Activated T-cell treated with anti-CD3 and anti-CD28 coated beads, Interleukin-2, amount 50 U/mL, for 72 hours (primary cell): ENCODE results near the gene POLN. TPM values are rescaled to one million over a fixed set of nuclear protein-coding genes. Genes with fewer than 3 reads are reported as not detected.

Experiments used
- ATAC-seq, 2 donors: fragments of 150-1000 bp; cut with Tn5 transposase; replicated peaks in 1 of 2; 2 replicates each; pipeline ENCODE4 v1.10.0; 2021; ENCODE audit warnings: moderate library complexity in 2 of 2, mild to moderate bottlenecking in 1 of 2
- DNase-seq, 2 donors: peaks; one replicate each; pipeline ENCODE4 v3.0.0; 2021 to 2022; ENCODE audit warnings: mixed read lengths in 1 of 2
- H3K27ac Mint-ChIP-seq: one replicate; pipeline ENCODE4 v1.8.0; 2022; ENCODE audit warnings: mild to moderate bottlenecking, moderate library complexity, mixed read lengths
- H3K27me3 Mint-ChIP-seq: one replicate; pipeline ENCODE4 v1.8.0; 2022; ENCODE audit warnings: low read depth, mixed read lengths
- H3K36me3 Mint-ChIP-seq, 2 donors: one replicate each; pipeline ENCODE4 v1.8.0; 2022; ENCODE audit warnings: mixed read lengths in 2 of 2, mild to moderate bottlenecking in 1 of 2; ENCODE audit not compliant: insufficient read depth in 2 of 2
- H3K4me1 Mint-ChIP-seq: one replicate; pipeline ENCODE4 v1.8.0; 2022; ENCODE audit warnings: low read depth, mixed read lengths
- H3K4me3 Mint-ChIP-seq, 2 donors: one replicate each; pipeline ENCODE4 v1.8.0; 2022; ENCODE audit warnings: mild to moderate bottlenecking in 2 of 2, mixed read lengths in 2 of 2, moderate library complexity in 2 of 2
- H3K9me3 Mint-ChIP-seq, 2 donors: one replicate each; pipeline ENCODE4 v1.8.0; 2022; ENCODE audit warnings: mixed read lengths in 2 of 2
- total RNA-seq, 2 donors: library from RNA; stranded (reverse); gene quantifications; one replicate each; pipeline ENCODE4 v1.2.3, GENCODE V29; 2022

Gene POLN
- total RNA-seq, 2 donors from 2014 or later = 4.6 TPM

DNA sequence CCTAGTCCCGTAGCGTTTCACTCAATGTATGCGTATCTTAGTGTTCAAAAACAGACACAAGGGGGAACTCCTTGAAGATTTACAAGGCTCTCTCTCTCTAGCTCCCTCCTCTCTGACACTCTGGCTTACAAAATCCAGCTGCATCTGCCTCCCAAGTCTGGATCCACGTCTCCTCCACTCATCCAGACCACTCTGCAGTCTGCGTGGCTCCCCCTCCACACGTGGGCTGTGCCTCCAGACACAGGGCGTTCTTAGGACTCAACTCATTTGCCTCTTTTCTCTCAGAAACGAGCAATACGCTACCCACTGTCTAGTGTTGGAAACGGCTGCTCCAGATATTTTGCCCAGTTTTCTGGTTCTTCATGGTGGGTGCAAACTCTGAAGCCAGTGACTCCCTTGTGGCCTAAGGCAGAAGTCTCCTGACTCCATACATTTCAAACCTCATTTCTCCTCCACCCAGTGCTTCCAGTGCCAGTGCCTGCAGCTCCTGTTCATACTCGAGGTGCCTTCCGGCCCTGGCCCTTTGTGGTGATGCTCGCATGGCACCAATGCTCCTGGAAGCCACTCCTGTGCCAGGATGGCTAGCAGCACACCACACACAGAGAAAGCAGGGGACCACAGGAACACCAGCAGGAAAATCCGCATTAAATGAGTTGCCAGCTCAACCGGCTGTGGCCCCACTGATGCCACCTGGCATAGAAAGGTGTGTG lies 158.7 kb downstream of the POLN start:
- H3K9me3 Mint-ChIP-seq = no peaks in the 10 kb centered on the region
- no peak for DNase-seq
- ATAC-seq = no peak
- H3K27me3 Mint-ChIP-seq = no peaks in the 10 kb centered on the region
- no peak overlapping the region for H3K4me3 Mint-ChIP-seq
- no peaks in the 10 kb centered on the region for H3K4me1 Mint-ChIP-seq
- no peak overlapping the region for H3K27ac Mint-ChIP-seq
- no peaks in the 10 kb centered on the region for H3K36me3 Mint-ChIP-seq

DNA sequence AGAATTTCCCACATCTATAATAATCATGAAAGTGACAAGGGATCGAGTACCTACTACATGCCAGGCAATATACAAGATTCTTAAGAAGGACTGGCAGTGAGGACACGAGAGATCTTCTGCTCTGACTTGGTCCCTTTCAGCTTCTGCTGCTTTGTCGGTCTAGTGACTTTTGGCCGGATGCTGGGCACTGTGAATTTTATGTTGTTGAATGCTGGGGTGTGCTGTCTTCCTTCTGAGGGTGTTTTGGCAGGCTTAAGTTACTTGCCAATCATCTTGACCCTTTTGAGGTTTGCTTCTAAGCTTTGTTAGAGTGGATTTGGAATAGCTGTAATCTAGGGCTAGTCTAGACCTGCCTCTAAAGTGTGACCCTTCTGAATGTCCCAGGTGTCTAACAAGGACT lies 159.3 kb downstream of the POLN start:
- no peaks in the 10 kb centered on the region for H3K4me1 Mint-ChIP-seq
- no peak for ATAC-seq
- no peak overlapping the region for H3K27ac Mint-ChIP-seq
- no peaks in the 10 kb centered on the region for H3K36me3 Mint-ChIP-seq
- H3K4me3 Mint-ChIP-seq = no peak overlapping the region
- H3K9me3 Mint-ChIP-seq = no peaks in the 10 kb centered on the region
- no peak for DNase-seq
- H3K27me3 Mint-ChIP-seq = no peaks in the 10 kb centered on the region

DNA sequence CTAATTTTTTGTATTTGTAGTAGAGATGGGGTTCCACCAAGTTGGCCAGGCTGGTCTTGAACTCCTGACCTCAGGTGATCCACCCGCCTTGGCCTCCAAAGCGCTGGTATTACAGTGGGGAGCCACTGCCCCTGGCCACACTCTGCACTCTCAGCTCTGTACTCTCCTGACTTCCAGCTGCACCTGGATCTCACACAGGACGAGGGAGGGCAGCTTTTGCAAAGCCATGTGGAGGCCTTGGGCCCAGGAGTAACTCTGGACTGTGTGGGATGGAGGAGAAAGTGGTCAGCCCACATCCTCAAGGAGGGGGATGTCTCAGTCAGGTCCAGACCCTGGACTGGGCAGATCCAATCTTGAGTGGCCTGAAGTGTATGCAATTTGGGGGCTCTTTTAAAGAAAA lies 159.8 kb downstream of the POLN start:
- H3K4me1 Mint-ChIP-seq = no peaks in the 10 kb centered on the region
- no peaks in the 10 kb centered on the region for H3K9me3 Mint-ChIP-seq
- H3K27ac Mint-ChIP-seq = no peak overlapping the region
- ATAC-seq (no peak), DNase-seq (no peak)
- H3K27me3 Mint-ChIP-seq = no peaks in the 10 kb centered on the region
- H3K4me3 Mint-ChIP-seq = no peak overlapping the region
- H3K36me3 Mint-ChIP-seq = no peaks in the 10 kb centered on the region

DNA sequence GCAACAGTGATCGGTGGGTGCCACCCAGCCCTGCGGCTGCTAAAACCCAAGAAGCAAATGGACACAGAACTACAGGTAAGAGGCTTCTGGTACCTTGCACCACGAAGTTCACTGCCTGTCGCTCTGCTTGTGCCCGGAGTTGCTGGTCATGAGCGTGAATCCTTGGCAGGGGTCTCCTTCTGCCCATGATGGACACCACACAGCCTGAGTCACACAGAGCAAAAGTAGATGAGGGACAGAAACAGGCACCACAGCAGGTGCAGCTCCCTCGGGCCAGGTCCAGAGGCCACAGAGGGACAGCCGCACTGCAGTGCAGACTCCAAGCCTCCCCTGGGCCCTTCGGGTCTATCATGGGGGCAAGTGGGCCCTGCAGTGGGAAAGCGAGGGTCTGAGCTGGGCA lies 160.4 kb downstream of the POLN start:
- Mint-ChIP-seq H3K4me1 (no peaks in the 10 kb centered on the region), H3K4me3 (no peak overlapping the region), H3K9me3 (no peaks in the 10 kb centered on the region), H3K27ac (no peak overlapping the region), H3K27me3 (no peaks in the 10 kb centered on the region), H3K36me3 (no peaks in the 10 kb centered on the region)
- DNase-seq = no peak
- no peak for ATAC-seq

DNA sequence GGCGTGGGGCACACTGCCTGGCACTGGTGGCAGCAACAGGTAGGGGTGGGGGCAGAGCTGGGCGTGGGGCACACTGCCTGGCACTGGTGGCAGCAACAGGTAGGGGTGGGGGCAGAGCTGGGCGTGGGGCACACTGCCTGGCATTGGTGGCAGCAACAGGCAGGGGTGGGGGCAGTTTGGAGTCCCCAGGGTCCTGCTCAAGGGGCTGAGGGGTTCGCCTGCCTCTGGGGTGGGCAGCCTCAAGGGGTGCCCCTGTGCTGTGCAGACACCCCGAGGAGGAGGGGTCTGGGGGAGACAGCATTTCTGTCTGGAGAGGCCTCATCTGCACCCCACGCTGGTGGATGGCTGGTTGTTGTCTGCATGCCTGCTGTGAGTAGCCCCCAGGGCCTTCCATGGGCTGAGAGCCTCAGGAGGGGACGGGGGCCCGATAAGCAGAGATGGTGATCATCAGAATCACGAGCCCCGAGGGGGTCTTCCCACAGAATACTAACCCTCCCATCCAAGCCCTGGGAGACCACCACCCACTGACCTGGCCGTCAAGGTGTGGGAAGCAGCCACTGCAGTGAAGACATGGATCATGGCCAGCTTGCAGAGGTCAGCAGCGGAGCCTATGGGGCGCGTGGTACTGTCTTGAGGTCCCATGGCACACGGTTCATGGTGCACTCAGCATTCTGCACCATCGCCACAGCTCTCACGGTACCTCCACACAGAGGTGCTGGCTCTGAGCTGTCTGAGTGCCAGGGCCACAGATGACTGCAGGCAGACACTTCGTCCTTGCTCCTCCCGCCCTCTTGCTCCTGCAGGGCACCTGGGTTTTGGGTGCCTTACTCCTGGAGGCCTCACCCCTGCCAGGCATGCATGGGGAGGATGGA lies 161.3 kb downstream of the POLN start:
- H3K4me3 Mint-ChIP-seq = no peak overlapping the region
- DNase-seq (no peak), ATAC-seq (no peak)
- H3K36me3 Mint-ChIP-seq = no peaks in the 10 kb centered on the region
- no peaks in the 10 kb centered on the region for H3K4me1 Mint-ChIP-seq
- H3K27ac Mint-ChIP-seq = no peak overlapping the region
- no peaks in the 10 kb centered on the region for H3K9me3 Mint-ChIP-seq
- H3K27me3 Mint-ChIP-seq = no peaks in the 10 kb centered on the region

DNA sequence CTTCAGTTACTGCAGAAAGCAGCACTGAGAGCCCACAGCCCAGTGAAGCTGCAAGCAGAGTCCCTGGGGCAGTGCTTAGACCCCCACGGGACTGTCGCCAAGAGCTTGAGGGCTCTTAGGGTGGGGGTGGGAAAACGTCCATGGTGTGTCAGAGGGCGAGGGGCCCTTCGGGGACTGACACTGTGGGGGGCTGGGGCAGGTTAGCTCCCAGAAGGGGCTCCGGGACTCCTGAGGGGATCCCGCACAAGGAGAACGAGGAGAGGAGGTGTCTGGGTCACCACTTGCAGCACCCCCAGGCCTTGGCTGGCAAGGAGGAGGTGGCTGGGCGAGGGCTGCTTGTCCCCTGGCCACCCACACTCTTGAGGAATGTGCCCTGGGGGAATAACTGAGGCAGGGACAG lies 162.0 kb downstream of the POLN start:
- no peak for DNase-seq
- no peak for ATAC-seq
- no peaks in the 10 kb centered on the region for H3K27me3 Mint-ChIP-seq
- no peaks in the 10 kb centered on the region for H3K4me1 Mint-ChIP-seq
- H3K9me3 Mint-ChIP-seq = no peaks in the 10 kb centered on the region
- H3K4me3 Mint-ChIP-seq = no peak overlapping the region
- H3K36me3 Mint-ChIP-seq = no peaks in the 10 kb centered on the region
- no peak overlapping the region for H3K27ac Mint-ChIP-seq

DNA sequence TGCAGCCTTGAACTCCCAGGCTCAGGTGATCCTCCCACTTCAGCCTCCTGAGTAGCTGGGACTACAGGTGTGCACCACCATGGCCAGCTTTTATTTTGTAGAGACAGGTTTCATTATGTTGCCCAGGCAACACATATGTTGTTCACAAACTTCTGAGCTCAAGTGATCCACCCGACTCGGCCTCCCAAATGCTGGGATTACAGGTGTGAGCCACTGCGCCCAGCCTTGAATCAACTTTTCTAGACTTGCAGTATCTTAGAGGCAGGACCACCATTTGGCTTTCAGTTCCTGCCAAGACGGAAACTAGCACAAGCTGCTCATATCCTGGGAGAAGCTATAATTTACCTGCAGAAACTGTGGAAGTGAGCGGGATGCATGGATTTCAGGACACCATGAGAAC lies 162.9 kb downstream of the POLN start:
- DNase-seq = no peak
- no peaks in the 10 kb centered on the region for H3K9me3 Mint-ChIP-seq
- H3K4me3 Mint-ChIP-seq = no peak overlapping the region

DNA sequence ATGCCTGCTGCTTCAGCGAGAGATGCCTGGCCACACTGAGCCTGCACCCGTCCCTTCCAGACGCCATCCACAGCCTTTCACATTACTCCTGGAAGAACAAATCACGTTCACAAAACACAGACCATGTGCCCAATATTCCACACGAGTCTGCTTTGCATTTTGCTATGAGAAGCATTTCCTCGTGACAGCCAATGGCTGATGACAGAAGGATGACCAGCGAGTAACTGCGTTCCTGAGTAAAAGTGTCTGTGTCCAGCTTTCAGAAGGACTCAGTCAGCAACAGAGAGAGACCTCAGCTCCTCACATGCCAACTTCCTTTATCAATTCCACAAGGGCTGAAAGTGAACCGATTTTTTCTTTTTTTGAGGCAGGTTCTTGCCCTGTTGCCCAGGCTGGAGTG lies 163.3 kb downstream of the POLN start:
- no peak overlapping the region for H3K4me3 Mint-ChIP-seq
- no peaks in the 10 kb centered on the region for H3K9me3 Mint-ChIP-seq
- no peak for DNase-seq
- H3K4me1 Mint-ChIP-seq = no peaks in the 10 kb centered on the region
- H3K27ac Mint-ChIP-seq = no peak overlapping the region
- ATAC-seq = no peak
- no peaks in the 10 kb centered on the region for H3K36me3 Mint-ChIP-seq
- no peaks in the 10 kb centered on the region for H3K27me3 Mint-ChIP-seq

More for the DNA sequence above, 162.9 kb downstream of the POLN start:
- no peaks in the 10 kb centered on the region for H3K27me3 Mint-ChIP-seq
- no peaks in the 10 kb centered on the region for H3K36me3 Mint-ChIP-seq
- no peak overlapping the region for H3K27ac Mint-ChIP-seq
- no peaks in the 10 kb centered on the region for H3K4me1 Mint-ChIP-seq
- no peak for ATAC-seq

DNA sequence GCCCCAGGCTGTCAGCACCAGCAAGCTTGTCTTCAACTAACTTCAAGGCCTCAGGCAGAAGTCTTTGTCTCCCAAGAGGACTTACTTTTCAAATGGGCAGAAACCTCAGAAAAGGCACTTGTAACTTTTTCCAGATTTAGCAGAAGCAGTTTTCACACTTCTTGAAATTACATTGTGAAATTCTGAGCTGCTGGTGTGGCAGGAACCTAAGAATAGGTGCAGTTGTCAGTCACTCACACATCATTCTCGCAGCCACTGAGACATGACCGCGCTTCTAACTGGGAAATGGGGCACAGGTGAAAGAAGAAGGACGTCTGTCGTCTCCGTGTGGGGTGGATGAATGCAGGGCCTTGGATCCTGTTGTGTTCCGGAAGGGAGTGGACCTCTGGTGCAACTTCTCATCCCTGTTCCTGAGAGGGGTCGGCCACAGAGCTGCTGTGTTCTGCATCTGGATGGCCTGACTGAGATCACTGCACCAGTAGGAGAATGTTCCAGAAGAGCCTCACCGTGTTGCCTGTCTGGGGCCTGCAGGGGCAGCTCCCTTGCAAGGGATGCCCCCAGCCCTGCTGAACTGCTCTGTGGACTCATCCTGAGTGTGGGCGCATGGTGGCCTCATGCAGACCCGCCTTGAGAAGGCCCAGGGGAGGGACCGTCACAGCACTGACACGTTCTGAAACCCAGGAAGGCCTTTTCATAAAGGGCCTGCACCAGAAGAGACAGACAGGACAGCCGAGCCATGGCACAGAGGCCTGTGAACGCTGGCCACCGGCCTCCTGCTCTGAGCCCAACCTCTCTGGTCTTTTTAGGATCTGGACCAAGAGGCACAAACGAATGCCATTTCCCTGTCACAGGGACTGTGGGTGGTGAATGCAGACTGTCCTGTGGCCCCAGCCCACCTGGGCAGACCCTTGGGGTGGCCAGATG lies 164.1 kb downstream of the POLN start:
- H3K27me3 Mint-ChIP-seq = no peaks in the 10 kb centered on the region
- ATAC-seq = no peak

DNA sequence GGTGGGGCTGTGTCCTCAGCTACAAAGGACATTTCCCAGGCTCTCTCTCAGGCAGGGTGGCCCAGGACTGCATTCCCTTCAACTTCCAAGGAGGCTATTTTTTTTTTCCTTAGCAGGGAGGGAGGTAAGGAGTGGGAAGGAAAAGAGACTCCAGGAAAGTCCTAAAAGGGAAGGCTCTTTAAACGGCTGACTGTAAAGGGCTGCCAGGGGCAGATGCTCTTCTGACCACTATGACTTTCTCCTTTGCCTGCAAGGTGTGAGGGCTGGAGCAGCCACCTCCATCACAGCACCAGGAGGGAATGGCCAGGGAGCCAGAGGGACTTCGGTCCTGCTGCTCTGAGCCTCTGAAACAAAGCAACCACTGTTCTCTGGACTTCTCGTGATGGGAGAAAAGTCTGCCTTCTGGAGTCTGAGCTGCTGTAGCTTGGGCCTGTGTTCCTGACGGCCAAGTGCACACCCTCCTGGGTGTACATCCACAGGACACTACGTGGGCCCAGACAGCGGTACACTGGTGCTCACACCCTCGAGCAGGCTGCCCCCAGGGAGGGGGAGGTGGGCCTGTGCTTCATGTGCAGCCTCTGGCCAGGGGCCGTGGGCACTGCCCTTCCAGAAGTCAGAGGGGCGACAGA lies 164.9 kb downstream of the POLN start:
- H3K9me3 Mint-ChIP-seq = no peaks in the 10 kb centered on the region
- no peak for ATAC-seq
- H3K4me3 Mint-ChIP-seq = no peak overlapping the region
- DNase-seq = no peak
- H3K27ac Mint-ChIP-seq = no peak overlapping the region
- H3K36me3 Mint-ChIP-seq = no peaks in the 10 kb centered on the region
- no peaks in the 10 kb centered on the region for H3K27me3 Mint-ChIP-seq
- no peaks in the 10 kb centered on the region for H3K4me1 Mint-ChIP-seq

More for the DNA sequence above, 164.1 kb downstream of the POLN start:
- Mint-ChIP-seq H3K4me3 (no peak overlapping the region), H3K36me3 (no peaks in the 10 kb centered on the region), H3K4me1 (no peaks in the 10 kb centered on the region), H3K9me3 (no peaks in the 10 kb centered on the region), H3K27ac (no peak overlapping the region)
- no peak for DNase-seq

DNA sequence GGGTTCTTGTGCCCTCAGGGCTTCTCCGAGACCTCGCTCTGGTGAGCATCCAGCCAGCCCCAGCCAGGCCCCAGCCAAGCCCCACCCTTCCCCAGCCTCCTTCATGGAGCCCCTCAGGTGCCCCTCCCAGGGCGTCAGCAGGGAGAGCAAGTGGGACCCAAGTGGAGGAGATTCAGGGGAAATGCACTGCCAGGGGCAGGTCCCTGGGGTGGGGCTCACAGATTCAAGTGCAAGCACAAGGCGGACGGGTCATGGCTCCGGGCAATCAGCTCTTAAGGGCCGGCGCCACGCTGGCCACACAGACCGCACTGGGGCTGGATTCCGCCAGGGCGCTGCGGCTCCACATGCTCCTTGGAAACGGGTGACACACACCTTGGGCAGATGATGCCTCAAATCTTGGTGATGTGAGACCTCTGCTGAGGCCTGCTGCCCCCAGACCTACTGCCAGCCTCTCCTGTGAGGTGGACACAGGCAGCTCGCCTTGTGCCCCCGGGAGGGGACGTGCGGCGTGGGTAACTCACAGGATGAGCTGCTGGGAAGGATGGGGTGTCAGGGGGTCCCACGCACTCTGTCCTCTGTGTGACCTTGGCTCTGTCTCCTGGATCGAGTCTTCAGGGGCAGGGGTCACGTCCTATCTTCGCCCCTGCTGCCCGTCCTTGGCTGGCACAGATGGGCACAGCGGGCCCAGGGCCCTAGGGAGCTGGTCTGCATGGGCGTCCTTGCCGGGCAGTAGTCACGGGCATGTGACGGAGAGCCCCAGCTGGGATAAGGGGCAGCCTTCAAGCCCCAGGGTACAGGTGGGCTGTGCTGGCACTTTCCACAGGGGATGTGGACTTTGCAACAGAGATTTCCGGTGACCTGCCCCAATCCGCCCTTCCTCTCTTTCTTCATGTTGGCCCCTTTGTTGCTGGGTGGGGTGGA lies 165.7 kb downstream of the POLN start:
- DNase-seq (no peak), ATAC-seq (no peak)
- no peaks in the 10 kb centered on the region for H3K27me3 Mint-ChIP-seq
- H3K4me1 Mint-ChIP-seq = no peaks in the 10 kb centered on the region
- no peaks in the 10 kb centered on the region for H3K36me3 Mint-ChIP-seq
- H3K9me3 Mint-ChIP-seq = no peaks in the 10 kb centered on the region
- no peak overlapping the region for H3K27ac Mint-ChIP-seq
- H3K4me3 Mint-ChIP-seq = no peak overlapping the region
